Esophagus muscularis mucosa (tissue), 4 donors: ENCODE measurements around the gene ATP5F1B.

Experiments used
- CTCF ChIP-seq, 3 experiments: fragments of 200-600 bp in 2 of 3; fragments of 450-650 bp in 1 of 3; sonication (generic) in 2 of 3; IDR thresholded peaks; one replicate each; pipeline ENCODE4 v1.5.1; 2017 to 2019; ENCODE audit warnings: antibody characterized with exemption in 3 of 3, mild to moderate bottlenecking in 2 of 3, moderate library complexity in 1 of 3
- EP300 ChIP-seq: sonication (generic); formaldehyde crosslinking; IDR thresholded peaks from one replicate; pipeline ENCODE4 v1.6.1; 2017; ENCODE audit warnings: antibody characterized with exemption
- POLR2A ChIP-seq: fragments of 450-650 bp; IDR thresholded peaks from one replicate; pipeline ENCODE4 v1.6.1; 2017; ENCODE audit warnings: antibody characterized with exemption, moderate library complexity, mild to moderate bottlenecking, low read depth

- TF ChIP-seq POLR2A (no peak), CTCF (IDR thresholded peaks at IDR 0.05) (no peak), EP300 (no peak)
Observed at GRCh38 chr12:56599041-56599440, 46.7 kb downstream of the ATP5F1B start.
